Activated CD4-positive, alpha-beta T cell treated with anti-CD3 and anti-CD28 coated beads, Interleukin-2, amount 10 ng/mL, durations not matched to agents 7 days and 5 days (primary cell): ENCODE results near the gene ELOVL1. TPM values are rescaled to one million over a fixed set of nuclear protein-coding genes. Genes with fewer than 3 reads are reported as not detected.

Source experiments
- CTCF ChIA-PET: fragments of 350-600 bp; sonication (Branson Sonifier 250); formaldehyde crosslinking; loops from one replicate; lab custom pipeline; 2021; ENCODE audit warnings: antibody characterized with exemption; lab: Charles Lee
- POLR2A ChIA-PET: fragments of 350-600 bp; sonication (Branson Sonifier 250); formaldehyde crosslinking; loops from one replicate; lab custom pipeline; 2021; ENCODE audit warnings: antibody characterized with exemption; lab: Charles Lee
- DNase-seq: peaks from one replicate; pipeline ENCODE4 v3.0.0-alpha.2; 2020
- H3K27ac Mint-ChIP-seq: one replicate; pipeline ENCODE4 v1.8.0; 2021; ENCODE audit warnings: mild to moderate bottlenecking, moderate library complexity, mixed read lengths
- H3K27me3 Mint-ChIP-seq: one replicate; pipeline ENCODE4 v1.8.0; 2021; ENCODE audit warnings: mixed read lengths
- H3K36me3 Mint-ChIP-seq: one replicate; pipeline ENCODE4 v1.8.0; 2021; ENCODE audit warnings: low read depth, mixed read lengths
- H3K4me1 Mint-ChIP-seq: one replicate; pipeline ENCODE4 v1.8.0; 2021; ENCODE audit warnings: mixed read lengths
- H3K4me3 Mint-ChIP-seq: one replicate; pipeline ENCODE4 v1.8.0; 2021; ENCODE audit warnings: mild to moderate bottlenecking, moderate library complexity, mixed read lengths
- H3K9me3 Mint-ChIP-seq: one replicate; pipeline ENCODE4 v1.8.0; 2021; ENCODE audit warnings: mixed read lengths
- total RNA-seq, 2 experiments: library from RNA; stranded (reverse); gene quantifications; one replicate each; pipeline ENCODE4 v1.2.3, GENCODE V29; 2021

The ELOVL1 gene
- total RNA-seq, 2 experiments from 2014 or later, result 77.1 to 85.0 TPM

GRCh38 chr1:43363283-43363934 lies 4.4 kb downstream of the ELOVL1 start:
- CTCF ChIA-PET, result no interaction called here
- Mint-ChIP-seq H3K4me3 (no peak overlapping the region), H3K36me3 (peaks cover 71% of the 10 kb centered on the region), H3K4me1 (peaks cover 65% of the 10 kb centered on the region), H3K9me3 (no peaks in the 10 kb centered on the region), H3K27me3 (no peaks in the 10 kb centered on the region), H3K27ac (peak overlapping the region; percentile 19)
- POLR2A ChIA-PET, result no interaction called here
- no peak for DNase-seq

GRCh38 chr1:43360616-43361015 lies 7.2 kb downstream of the ELOVL1 start:
- peaks cover 63% of the 10 kb centered on the region for H3K36me3 Mint-ChIP-seq
- peak overlapping the region; percentile 99 for H3K4me3 Mint-ChIP-seq
- CTCF ChIA-PET, result interaction anchor here (0.5 to 1.6 kb wide), 4 partner anchors 8 to 18 kb away, joined by 3 read pairs; partner anchors contain the start of gene ELOVL1
- POLR2A ChIA-PET, result interaction anchor here (0.7 kb wide), 1 partner anchor 8 kb away, joined by 3 read pairs; no protein-coding TSS in a partner anchor
- H3K27me3 Mint-ChIP-seq, result no peaks in the 10 kb centered on the region
- H3K4me1 Mint-ChIP-seq, result peaks cover 64% of the 10 kb centered on the region
- no peaks in the 10 kb centered on the region for H3K9me3 Mint-ChIP-seq
- DNase-seq, result no peak
- H3K27ac Mint-ChIP-seq, result peak overlapping the region; percentile 51

- Mint-ChIP-seq H3K4me1 (peaks cover 56% of the 10 kb centered on the region), H3K36me3 (peaks cover 55% of the 10 kb centered on the region), H3K27me3 (no peaks in the 10 kb centered on the region), H3K9me3 (no peaks in the 10 kb centered on the region), H3K27ac (peak overlapping the region; percentile 95), H3K4me3 (peak overlapping the region; percentile 99)
- DNase-seq, result no peak
- ChIA-PET CTCF (interaction anchor here (0.9 to 1.6 kb wide), 2 partner anchors 9 to 18 kb away, joined by 3 read pairs; partner anchors contain the start of gene ELOVL1), POLR2A (interaction anchor here (0.7 to 1.2 kb wide), 2 partner anchors 9 to 120 kb away, joined by 3 read pairs; no protein-coding TSS in a partner anchor)
Measured at GRCh38 chr1:43359696-43360095, 8.1 kb downstream of the ELOVL1 start.

GRCh38 chr1:43358746-43359693 lies 8.8 kb downstream of the ELOVL1 start, which contains the start of gene CDC20:
CDC20 (plus strand) TSS chr1:43358981; CDS start chr1:43359216, 235 bp downstream.
- peak; percentile 100 for DNase-seq
- Mint-ChIP-seq H3K27me3 (no peaks in the 10 kb centered on the region), H3K4me1 (peaks cover 56% of the 10 kb centered on the region), H3K9me3 (no peaks in the 10 kb centered on the region), H3K27ac (peak within 1 kb of the TSS; percentile 95), H3K4me3 (peak within 1 kb of the TSS; percentile 99), H3K36me3 (peaks cover 49% of the 10 kb centered on the region)
- POLR2A ChIA-PET, result interaction anchor here (0.6 to 1.2 kb wide), 3 partner anchors 9 to 515 kb away, joined by 3 to 5 read pairs (median 3); partner anchors contain the start of gene ELOVL1
- CTCF ChIA-PET, result interaction anchor here (0.8 to 1.6 kb wide), 4 partner anchors 8 to 23 kb away, joined by 3 to 5 read pairs (median 3); partner anchors contain the start of gene ELOVL1

GRCh38 chr1:43358121-43358745 lies 9.6 kb downstream of the ELOVL1 start:
- peaks cover 45% of the 10 kb centered on the region for H3K36me3 Mint-ChIP-seq
- DNase-seq, result peak; percentile 26
- ChIA-PET POLR2A (interaction anchor here (0.6 to 1.2 kb wide), 3 partner anchors 10 to 514 kb away, joined by 3 to 5 read pairs (median 3); partner anchors contain the start of gene ELOVL1), CTCF (interaction anchor here (0.5 to 1.5 kb wide), 4 partner anchors 9 to 38 kb away, joined by 3 to 5 read pairs (median 4); partner anchors contain the start of gene ELOVL1)
- H3K4me1 Mint-ChIP-seq, result peaks cover 51% of the 10 kb centered on the region
- peak overlapping the region; percentile 95 for H3K27ac Mint-ChIP-seq
- peak overlapping the region; percentile 99 for H3K4me3 Mint-ChIP-seq
- no peaks in the 10 kb centered on the region for H3K9me3 Mint-ChIP-seq
- no peaks in the 10 kb centered on the region for H3K27me3 Mint-ChIP-seq

GRCh38 chr1:43357251-43357650 lies 10.6 kb downstream of the ELOVL1 start:
- ChIA-PET CTCF (interaction anchor here (0.7 to 1.5 kb wide), 2 partner anchors 17 to 116 kb away, joined by 3 to 9 read pairs; no protein-coding TSS in a partner anchor), POLR2A (no interaction called here)
- Mint-ChIP-seq H3K4me3 (peak overlapping the region; percentile 99), H3K36me3 (peaks cover 36% of the 10 kb centered on the region), H3K9me3 (no peaks in the 10 kb centered on the region), H3K4me1 (peaks cover 52% of the 10 kb centered on the region), H3K27me3 (no peaks in the 10 kb centered on the region), H3K27ac (no peak overlapping the region)
- DNase-seq, result no peak

GRCh38 chr1:43354936-43355335 lies 12.9 kb downstream of the ELOVL1 start:
- H3K27me3 Mint-ChIP-seq, result no peaks in the 10 kb centered on the region
- no peak overlapping the region for H3K27ac Mint-ChIP-seq
- peaks cover 14% of the 10 kb centered on the region for H3K36me3 Mint-ChIP-seq
- H3K9me3 Mint-ChIP-seq, result no peaks in the 10 kb centered on the region
- H3K4me1 Mint-ChIP-seq, result peaks cover 31% of the 10 kb centered on the region
- no peak for DNase-seq
- ChIA-PET CTCF (interaction anchor here (0.6 to 1.9 kb wide), 2 partner anchors 13 to 83 kb away, joined by 4 to 5 read pairs; partner anchors contain the start of gene ELOVL1), POLR2A (no interaction called here)
- H3K4me3 Mint-ChIP-seq, result no peak overlapping the region

GRCh38 chr1:43354471-43354870 lies 13.3 kb downstream of the ELOVL1 start:
- Mint-ChIP-seq H3K27me3 (no peaks in the 10 kb centered on the region), H3K36me3 (peaks cover 10% of the 10 kb centered on the region), H3K4me1 (peaks cover 31% of the 10 kb centered on the region), H3K27ac (no peak overlapping the region), H3K4me3 (no peak overlapping the region), H3K9me3 (no peaks in the 10 kb centered on the region)
- ChIA-PET POLR2A (no interaction called here), CTCF (interaction anchor here (0.6 to 1.9 kb wide), 4 partner anchors 14 to 135 kb away, joined by 3 to 5 read pairs (median 4); partner anchors contain the start of genes ELOVL1, MED8 and SZT2)
- DNase-seq, result no peak

- ChIA-PET CTCF (interaction anchor here (0.6 kb wide), 1 partner anchor 505 kb away, joined by 4 read pairs; no protein-coding TSS in a partner anchor), POLR2A (no interaction called here)
- Mint-ChIP-seq H3K36me3 (peaks cover 4% of the 10 kb centered on the region), H3K4me1 (peaks cover 28% of the 10 kb centered on the region), H3K27ac (no peak overlapping the region), H3K27me3 (no peaks in the 10 kb centered on the region), H3K9me3 (no peaks in the 10 kb centered on the region), H3K4me3 (no peak overlapping the region)
- no peak for DNase-seq
Measured at GRCh38 chr1:43352881-43353280, 14.9 kb downstream of the ELOVL1 start.

- H3K27me3 Mint-ChIP-seq, result no peaks in the 10 kb centered on the region
- POLR2A ChIA-PET, result no interaction called here
- no peak overlapping the region for H3K4me3 Mint-ChIP-seq
- no peak for DNase-seq
- peak overlapping the region; percentile 11 for H3K27ac Mint-ChIP-seq
- peaks cover 2% of the 10 kb centered on the region for H3K36me3 Mint-ChIP-seq
- CTCF ChIA-PET, result no interaction called here
- no peaks in the 10 kb centered on the region for H3K9me3 Mint-ChIP-seq
- H3K4me1 Mint-ChIP-seq, result peaks cover 23% of the 10 kb centered on the region
Measured at GRCh38 chr1:43352351-43352705, 15.5 kb downstream of the ELOVL1 start.

GRCh38 chr1:43351421-43352350 lies 16.1 kb downstream of the ELOVL1 start:
- H3K9me3 Mint-ChIP-seq, result no peaks in the 10 kb centered on the region
- no peak for DNase-seq
- no peaks in the 10 kb centered on the region for H3K27me3 Mint-ChIP-seq
- H3K27ac Mint-ChIP-seq, result no peak overlapping the region
- H3K36me3 Mint-ChIP-seq, result no peaks in the 10 kb centered on the region
- no peak overlapping the region for H3K4me3 Mint-ChIP-seq
- ChIA-PET CTCF (interaction anchor here (1.2 kb wide), 1 partner anchor 16 kb away, joined by 3 read pairs; the partner anchor contains the start of gene ELOVL1), POLR2A (no interaction called here)
- H3K4me1 Mint-ChIP-seq, result peaks cover 17% of the 10 kb centered on the region
